GM23248 (cell line): ENCODE results near the gene GIPC2. TPM values are rescaled to one million over a fixed set of nuclear protein-coding genes. Genes with fewer than 3 reads are reported as not detected.
A peak's percentile ranks its signal among the peaks of the same experiment; 100 is the strongest.

ENCODE experiments used
- DNase-seq: peaks from one replicate; pipeline ENCODE4 v3.0.0-alpha.2; 2015
- H2AFZ ChIP-seq: fragments of 200-600 bp; sonication (generic); 2 replicates; pipeline ENCODE4 v1.6.1; 2016; ENCODE audit warnings: antibody characterized with exemption
- H3F3A ChIP-seq: fragments of 200-600 bp; sonication (generic); 2 replicates; pipeline ENCODE4 v1.6.1; 2016; ENCODE audit warnings: mild to moderate bottlenecking, antibody characterized with exemption, mixed run types; ENCODE audit not compliant: insufficient read depth
- H3K27ac ChIP-seq: fragments of 200-600 bp; sonication (generic); 2 replicates; pipeline ENCODE4 v1.5.1; 2016; ENCODE audit warnings: mild to moderate bottlenecking
- H3K27me3 ChIP-seq: fragments of 200-600 bp; sonication (generic); replicated peaks from 2 replicates; pipeline ENCODE4 v1.6.1; 2016; ENCODE audit warnings: mild to moderate bottlenecking; ENCODE audit not compliant: insufficient read depth
- H3K36me3 ChIP-seq: fragments of 200-600 bp; sonication (generic); 2 replicates; pipeline ENCODE4 v1.6.1; 2016; ENCODE audit warnings: low read depth, mild to moderate bottlenecking
- H3K4me1 ChIP-seq: fragments of 200-600 bp; sonication (generic); 2 replicates; pipeline ENCODE4 v1.6.1; 2016; ENCODE audit warnings: mild to moderate bottlenecking; ENCODE audit not compliant: insufficient read depth
- H3K4me2 ChIP-seq: fragments of 200-600 bp; sonication (generic); one replicate; pipeline ENCODE4 v1.6.1; 2016; ENCODE audit warnings: mild to moderate bottlenecking; ENCODE audit not compliant: unreplicated experiment
- H3K4me3 ChIP-seq: fragments of 200-600 bp; sonication (generic); 2 replicates; pipeline ENCODE4 v1.5.1; 2016; ENCODE audit warnings: mild to moderate bottlenecking
- H3K79me2 ChIP-seq: fragments of 200-600 bp; sonication (generic); 2 replicates; pipeline ENCODE4 v1.6.1; 2016; ENCODE audit warnings: mild to moderate bottlenecking; ENCODE audit not compliant: insufficient read depth
- H3K9ac ChIP-seq: fragments of 200-600 bp; sonication (generic); 2 replicates; pipeline ENCODE4 v1.6.1; 2016; ENCODE audit warnings: mild to moderate bottlenecking
- H3K9me2 ChIP-seq: fragments of 200-600 bp; sonication (generic); 2 replicates; pipeline ENCODE4 v1.6.1; 2016; ENCODE audit warnings: mixed run types, mild to moderate bottlenecking, moderate library complexity; ENCODE audit not compliant: insufficient read depth
- H3K9me3 ChIP-seq: fragments of 200-600 bp; sonication (generic); one replicate; pipeline ENCODE4 v1.6.1; 2017; ENCODE audit warnings: low read depth
- H4K20me1 ChIP-seq: fragments of 200-600 bp; sonication (generic); 2 replicates; pipeline ENCODE4 v1.6.0; 2016; ENCODE audit not compliant: insufficient read depth
- EZH2 ChIP-seq: fragments of 200-600 bp; sonication (generic); IDR thresholded peaks from 2 replicates; pipeline ENCODE4 v1.6.1; 2018; ENCODE audit warnings: antibody characterized with exemption, mild to moderate bottlenecking; ENCODE audit not compliant: insufficient read depth, poor library complexity, severe bottlenecking
- EZH2phosphoT487 ChIP-seq: fragments of 200-600 bp; sonication (generic); IDR thresholded peaks from 2 replicates; pipeline ENCODE4 v1.6.1; 2018; ENCODE audit warnings: antibody characterized with exemption, moderate library complexity, mild to moderate bottlenecking, low read depth; ENCODE audit not compliant: insufficient read depth
- WGBS, 2 experiments: methylation state at CpG; one replicate each; pipeline ENCODE4 v1.1.6; 2015 to 2017; ENCODE audit warnings: low lambda C conversion rate in 2 of 2, low coverage in 1 of 2; ENCODE audit errors: missing lambda C conversion rate in 2 of 2; 5-methylcytosine and 5-hydroxymethylcytosine counted together
- in situ Hi-C: fragments of 300-500 bp; cut with MboI; formaldehyde crosslinking; loops from 2 replicates; pipeline ENCODE4 v1.15.0; 2020
- polyA plus RNA-seq: library from polyadenylated mRNA; unstranded; fragments of >200 nt; fragmentation: Nextera tagmentation; extraction: Ambion mirVana; gene quantifications from 2 replicates; pipeline ENCODE4 v1.2.1, GENCODE V29; 2016
- total RNA-seq: library from RNA; depleted of rRNA; stranded (reverse); fragments of >200 nt; shearing (Covaris generic); gene quantifications from 2 replicates; pipeline ENCODE4 v1.2.3, GENCODE V29; 2014

GIPC2 gene
- total and polyA plus RNA-seq, 2 experiments from 2014 or later, result 0.32 to 0.68 TPM

DNA sequence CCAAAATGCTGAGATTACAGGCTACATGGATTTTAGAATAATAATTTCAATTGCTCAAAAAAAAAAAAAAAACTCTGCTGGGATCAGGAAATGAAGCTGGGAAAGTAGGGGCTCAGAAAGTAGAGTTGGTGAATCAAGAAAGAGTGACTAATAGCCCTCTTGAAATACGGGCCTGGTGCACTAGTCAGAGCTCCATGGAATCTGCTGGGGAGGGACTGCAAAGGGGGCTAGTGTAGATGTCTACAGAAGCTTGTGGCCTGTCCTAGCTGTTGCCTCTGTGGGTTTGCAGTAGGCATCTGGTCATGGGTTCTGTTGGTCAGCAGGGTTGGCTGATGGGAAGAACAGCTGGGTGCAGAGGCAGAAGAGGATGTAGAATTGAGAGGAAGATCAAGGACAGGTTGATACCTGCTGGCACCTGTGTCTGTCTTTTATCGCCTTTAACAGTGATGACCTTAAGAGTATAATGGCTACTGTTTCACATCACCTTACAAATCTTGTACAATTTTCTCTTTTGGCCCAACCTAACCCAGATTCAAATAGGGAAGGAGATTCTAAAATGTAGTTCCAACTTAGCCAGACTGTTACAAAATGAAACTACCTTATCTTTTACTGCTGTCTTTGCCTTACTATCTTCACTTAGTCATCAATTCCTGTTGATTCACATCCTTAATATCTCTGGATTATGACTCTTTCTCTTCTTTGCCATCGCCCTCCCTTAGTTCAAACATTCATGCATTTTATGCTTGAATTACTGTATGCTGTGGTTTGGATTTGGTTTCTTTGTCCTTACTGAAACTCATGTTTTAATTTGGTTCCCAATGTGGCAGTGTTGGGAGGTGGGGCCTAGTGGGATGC lies 126.2 kb downstream of the GIPC2 start:
- in situ Hi-C loops, result no loop called here
- Histone ChIP-seq H3F3A (peaks cover 30% of the 10 kb centered on the region), H3K4me1 (peaks cover 29% of the 10 kb centered on the region), H3K9me2 (no peaks in the 10 kb centered on the region), H3K36me3 (no peaks in the 10 kb centered on the region), H2AFZ (no peak overlapping the region), H3K27ac (peak overlapping the region; percentile 64), H3K9me3 (no peaks in the 10 kb centered on the region), H3K4me2 (peak overlapping the region; percentile 53), H3K27me3 (no peaks in the 10 kb centered on the region), H3K79me2 (no peaks in the 10 kb centered on the region), H4K20me1 (no peaks in the 10 kb centered on the region), H3K9ac (no peak overlapping the region), H3K4me3 (0 out of 2 replicates have a peak overlapping the region, but pooled peaks have one; percentile 20)
- peak; percentile 79 for DNase-seq
- 33 to 35% methylated on average over 3 of the region's 3 CpGs for WGBS, 2 experiments
- 0 out of 2 replicates have a peak, but pooled peaks have one; percentile 28 for TF ChIP-seq EZH2phosphoT487
- no peak for TF ChIP-seq EZH2

DNA sequence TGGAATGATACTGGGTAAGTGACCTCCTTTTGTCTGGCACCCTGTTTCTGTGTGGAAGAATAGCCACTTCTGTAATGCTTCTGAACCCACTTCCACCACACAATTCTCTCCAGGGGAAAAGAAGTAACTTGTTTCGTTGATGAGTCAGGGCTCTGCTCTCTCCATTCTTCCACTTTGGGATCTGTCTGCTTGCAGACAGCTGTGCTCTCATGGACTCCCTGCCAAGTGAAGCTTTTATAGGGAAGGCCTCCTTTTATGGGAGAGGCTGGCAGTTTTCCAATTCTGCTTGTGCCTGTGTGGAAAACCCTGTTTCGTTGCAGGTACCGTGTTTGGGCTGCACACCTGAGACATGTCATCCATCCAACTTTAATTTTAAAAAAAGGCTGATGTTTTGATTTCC lies 130.7 kb downstream of the GIPC2 start:
- peak; percentile 75 for DNase-seq
- WGBS, 2 experiments, result 22 to 25% methylated on average over 3 of the region's 3 CpGs
- H3K9ac ChIP-seq, result no peak overlapping the region
- H3K36me3 ChIP-seq, result no peaks in the 10 kb centered on the region
- H3K79me2 ChIP-seq, result no peaks in the 10 kb centered on the region
- H3K4me3 ChIP-seq, result no peak overlapping the region
- no peak overlapping the region for H2AFZ ChIP-seq
- H3K4me2 ChIP-seq, result no peak overlapping the region
- no peaks in the 10 kb centered on the region for H4K20me1 ChIP-seq
- H3K4me1 ChIP-seq, result peaks cover 23% of the 10 kb centered on the region
- H3K27me3 ChIP-seq, result no peaks in the 10 kb centered on the region
- H3K27ac ChIP-seq, result no peak overlapping the region
- no peaks in the 10 kb centered on the region for H3K9me2 ChIP-seq
- no peak for TF ChIP-seq EZH2phosphoT487
- no peak for TF ChIP-seq EZH2
- H3K9me3 ChIP-seq, result no peaks in the 10 kb centered on the region
- in situ Hi-C loops, result no loop called here
- peaks cover 23% of the 10 kb centered on the region for H3F3A ChIP-seq

DNA sequence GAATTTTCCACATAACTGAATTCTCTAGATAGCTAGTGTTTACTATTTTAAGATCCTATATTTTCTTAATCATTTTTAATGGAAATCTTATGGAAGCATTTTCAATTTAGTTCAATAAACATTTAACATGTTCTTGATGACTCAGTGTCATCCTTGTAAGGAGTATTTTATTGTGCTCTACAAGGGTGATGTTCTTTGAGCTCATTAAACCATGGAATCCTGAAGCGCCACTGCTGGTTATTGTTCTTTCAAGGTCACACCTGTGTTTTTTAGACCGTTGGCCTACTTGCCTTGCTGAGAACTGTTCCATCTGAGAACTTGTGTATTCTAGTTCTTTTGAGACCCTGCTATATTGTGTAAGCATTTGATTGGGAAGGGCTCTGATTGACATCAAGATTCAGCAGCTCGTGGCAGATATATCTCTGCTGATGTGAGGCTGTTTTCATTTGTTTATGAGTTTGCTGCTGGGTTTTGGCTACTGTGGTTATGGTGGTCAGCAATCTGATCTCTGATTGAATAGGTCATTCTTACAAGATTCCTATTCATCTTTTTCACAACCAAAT lies 132.0 kb downstream of the GIPC2 start:
- 89 to 95% methylated on average over 3 of the region's 3 CpGs for WGBS, 2 experiments
- Histone ChIP-seq H3K36me3 (no peaks in the 10 kb centered on the region), H3K79me2 (no peaks in the 10 kb centered on the region)

DNA sequence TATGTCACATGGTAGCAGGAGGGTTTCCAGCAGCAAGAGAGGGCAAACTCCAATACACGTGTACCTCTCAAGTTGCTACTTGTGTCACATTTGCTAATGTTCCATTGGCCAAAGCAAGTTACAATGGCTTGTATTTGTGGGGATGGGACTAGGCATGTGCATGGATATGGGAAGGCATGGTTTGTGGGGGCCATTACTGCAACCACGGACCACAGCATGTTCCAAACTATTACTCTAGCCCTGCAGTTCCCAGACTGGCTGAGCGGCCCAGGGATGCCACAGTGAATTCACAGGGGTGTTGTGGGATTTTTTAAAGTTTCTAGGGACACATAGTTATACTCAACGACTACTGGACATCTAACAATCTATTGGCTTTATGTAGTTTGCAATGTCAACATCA lies 133.1 kb downstream of the GIPC2 start:
- H3K27me3 ChIP-seq, result no peaks in the 10 kb centered on the region
- H3K9me2 ChIP-seq, result no peaks in the 10 kb centered on the region
- H3K36me3 ChIP-seq, result no peaks in the 10 kb centered on the region
- DNase-seq, result no peak
- no peak overlapping the region for H3K9ac ChIP-seq
- H3K79me2 ChIP-seq, result no peaks in the 10 kb centered on the region
- in situ Hi-C loops, result no loop called here
- H3F3A ChIP-seq, result peaks cover 9% of the 10 kb centered on the region
- no peak overlapping the region for H2AFZ ChIP-seq
- no peak overlapping the region for H3K4me3 ChIP-seq
- H3K4me1 ChIP-seq, result peaks cover 9% of the 10 kb centered on the region; the same call in 1 of the 2 replicates
- no peaks in the 10 kb centered on the region for H3K9me3 ChIP-seq
- no peak overlapping the region for H3K4me2 ChIP-seq
- H4K20me1 ChIP-seq, result no peaks in the 10 kb centered on the region
- H3K27ac ChIP-seq, result no peak overlapping the region
- WGBS, 2 experiments, result 72 to 76% methylated on average over 4 of the region's 4 CpGs
- no peak for TF ChIP-seq EZH2

More for the DNA sequence above, 132.0 kb downstream of the GIPC2 start:
- DNase-seq, result no peak
- Histone ChIP-seq H3K27me3 (no peaks in the 10 kb centered on the region), H3K9me3 (no peaks in the 10 kb centered on the region), H2AFZ (no peak overlapping the region), H3K4me3 (no peak overlapping the region), H3K9ac (no peak overlapping the region), H3F3A (peaks cover 9% of the 10 kb centered on the region), H3K27ac (no peak overlapping the region), H3K9me2 (no peaks in the 10 kb centered on the region), H3K4me2 (no peak overlapping the region), H3K4me1 (peaks cover 10% of the 10 kb centered on the region), H4K20me1 (no peaks in the 10 kb centered on the region)
- TF ChIP-seq EZH2, result no peak
- TF ChIP-seq EZH2phosphoT487, result no peak
- in situ Hi-C loops, result no loop called here
